Lung (tissue), 12 donors: Measurements from ENCODE around the gene DYNLT2. TPM values are rescaled to one million over a fixed set of nuclear protein-coding genes. Genes with fewer than 3 reads are reported as not detected.

ENCODE experiments used
- ATAC-seq: fragments of 200-7000 bp; cut with Tn5 transposase; one replicate; pipeline ENCODE4 v1.9.1; 2020; ENCODE audit warnings: moderate number of reproducible peaks; ENCODE audit not compliant: insufficient read depth, low FRiP score
- DNase-seq, 3 donors: peaks; one replicate each; pipeline ENCODE4 v3.0.0-alpha.2; 2013 to 2017
- H3K27ac ChIP-seq, 2 donors: one replicate each; pipeline ENCODE4 v1.5.1; 2013; ENCODE audit warnings: mild to moderate bottlenecking in 2 of 2, moderate library complexity in 2 of 2, control low read depth in 1 of 2, inconsistent platforms in 1 of 2, low read depth in 1 of 2, low read length in 1 of 2
- H3K27me3 ChIP-seq, 3 donors: one replicate each; pipeline ENCODE4 v1.5.1; 2013; ENCODE audit warnings: low read length in 2 of 3; ENCODE audit not compliant: control insufficient read depth in 3 of 3, insufficient read depth in 3 of 3
- H3K36me3 ChIP-seq, 4 donors: one replicate each; pipeline ENCODE4 v1.5.1; 2013; ENCODE audit warnings: low read length in 4 of 4, mild to moderate bottlenecking in 1 of 4, moderate library complexity in 1 of 4; ENCODE audit not compliant: control insufficient read depth in 4 of 4, insufficient read depth in 4 of 4
- H3K4me1 ChIP-seq, 5 donors: one replicate each; pipeline ENCODE4 v1.5.1; 2013; ENCODE audit warnings: low read length in 5 of 5, mild to moderate bottlenecking in 2 of 5, moderate library complexity in 1 of 5; ENCODE audit not compliant: control insufficient read depth in 5 of 5, insufficient read depth in 5 of 5
- H3K4me3 ChIP-seq: one replicate; pipeline ENCODE4 v1.5.1; 2013; ENCODE audit warnings: mild to moderate bottlenecking, control low read depth, moderate library complexity
- H3K9ac ChIP-seq, 2 donors: one replicate each; pipeline ENCODE4 v1.5.1; 2013; ENCODE audit warnings: low read length in 2 of 2, control low read depth in 1 of 2; ENCODE audit not compliant: insufficient read depth in 1 of 2
- H3K9me3 ChIP-seq, 4 donors: one replicate each; pipeline ENCODE4 v1.5.1; 2013; ENCODE audit warnings: low read length in 3 of 4, mild to moderate bottlenecking in 1 of 4, moderate library complexity in 1 of 4; ENCODE audit not compliant: control insufficient read depth in 4 of 4, insufficient read depth in 3 of 4
- CTCF ChIP-seq: IDR thresholded peaks from 2 replicates; pipeline ENCODE4 v1.5.1; 2012; ENCODE audit warnings: mild to moderate bottlenecking; ENCODE audit errors: control extremely low read depth, extremely low read depth
- WGBS, 2 donors: extraction: QIAGEN DNeasy Blood & Tissue Kit; methylation state at CpG; one replicate each; pipeline ENCODE4 v1.1.7; 2013; 5-methylcytosine and 5-hydroxymethylcytosine counted together
- polyA plus RNA-seq, 2 donors: library from polyadenylated mRNA; stranded (reverse); fragments of 200-250 nt; gene quantifications; one replicate each; pipeline ENCODE4 v1.2.1, GENCODE V29; 2013
- total RNA-seq, 2 donors: library from RNA; depleted of rRNA in 1 of 2; stranded (reverse); fragments of >200 nt in 1 of 2; gene quantifications; one replicate each; pipeline ENCODE4 v1.2.1, GENCODE V29; 2014 to 2021
- donor health status: control.
- donor health status: control.
- donor health status: Bipolar disorder and iron deficiency.
- donor health status: healthy.
- donor health status: DM: yes; HTN: yes; CAD: no.

Gene DYNLT2
- total and polyA plus RNA-seq, 4 donors: 0.69 to 5.2 (median 2.4) TPM

- Histone ChIP-seq H3K9me3 (no peaks in the 10 kb centered on the region), H3K9ac (no peak overlapping the region), H3K36me3 (peaks cover 0 to 3% (median 0%) of the 10 kb centered on the region in 4 donors), H3K4me3 (no peak overlapping the region), H3K27ac (no peak overlapping the region), H3K27me3 (peaks cover 0 to 26% (median 19%) of the 10 kb centered on the region in 3 donors), H3K4me1 (peaks cover 0 to 15% (median 2%) of the 10 kb centered on the region in 5 donors)
- no peak for TF ChIP-seq CTCF
- DNase-seq: no peak
- 75 to 81% methylated on average over 4 of the region's 4 CpGs for WGBS, 2 donors
- ATAC-seq: no peak
Measured at GRCh38 chr6:169788809-169789145, 37.4 kb upstream of the DYNLT2 start.

- no peak overlapping the region for H3K27ac ChIP-seq
- DNase-seq (no peak), ATAC-seq (no peak)
- WGBS, 2 donors: 75 to 81% methylated on average over 7 of the region's 7 CpGs
- no peak overlapping the region for H3K9ac ChIP-seq
- TF ChIP-seq CTCF: no peak
- peaks cover 0 to 15% (median 2%) of the 10 kb centered on the region in 5 donors for H3K4me1 ChIP-seq
- no peaks in the 10 kb centered on the region for H3K9me3 ChIP-seq
- H3K27me3 ChIP-seq: peaks cover 0 to 26% (median 19%) of the 10 kb centered on the region in 3 donors
- no peak overlapping the region for H3K4me3 ChIP-seq
- peaks cover 0 to 3% (median 2%) of the 10 kb centered on the region in 4 donors for H3K36me3 ChIP-seq
Measured at GRCh38 chr6:169787797-169788196, 36.4 kb upstream of the DYNLT2 start.

- Histone ChIP-seq H3K4me1 (peaks cover 0 to 15% (median 2%) of the 10 kb centered on the region in 5 donors), H3K9ac (no peak overlapping the region), H3K4me3 (no peak overlapping the region), H3K27ac (no peak overlapping the region), H3K9me3 (no peaks in the 10 kb centered on the region), H3K36me3 (peaks cover 0 to 11% (median 4%) of the 10 kb centered on the region in 4 donors), H3K27me3 (peaks cover 0 to 25% (median 16%) of the 10 kb centered on the region in 3 donors)
- ATAC-seq (no peak), DNase-seq (no peak)
- WGBS, 2 donors: 81 to 88% methylated on average over 5 of the region's 5 CpGs
- TF ChIP-seq CTCF: no peak
Measured at GRCh38 chr6:169786349-169786748, 35.0 kb upstream of the DYNLT2 start.

- H3K27ac ChIP-seq: no peak overlapping the region
- TF ChIP-seq CTCF: no peak
- H3K9ac ChIP-seq: no peak overlapping the region
- WGBS, 2 donors: 92 to 94% methylated on average over 9 of the region's 9 CpGs
- H3K27me3 ChIP-seq: peaks cover 0 to 19% (median 13%) of the 10 kb centered on the region in 3 donors
- H3K4me3 ChIP-seq: no peak overlapping the region
- peaks cover 0 to 17% (median 2%) of the 10 kb centered on the region in 5 donors for H3K4me1 ChIP-seq
- DNase-seq (no peak), ATAC-seq (no peak)
- peaks cover 0 to 12% (median 4%) of the 10 kb centered on the region in 4 donors for H3K36me3 ChIP-seq
- no peaks in the 10 kb centered on the region for H3K9me3 ChIP-seq
Measured at GRCh38 chr6:169785566-169785965, 34.2 kb upstream of the DYNLT2 start.
